ENCODE results near the gene STAT5B.

Gene STAT5B

DNA sequence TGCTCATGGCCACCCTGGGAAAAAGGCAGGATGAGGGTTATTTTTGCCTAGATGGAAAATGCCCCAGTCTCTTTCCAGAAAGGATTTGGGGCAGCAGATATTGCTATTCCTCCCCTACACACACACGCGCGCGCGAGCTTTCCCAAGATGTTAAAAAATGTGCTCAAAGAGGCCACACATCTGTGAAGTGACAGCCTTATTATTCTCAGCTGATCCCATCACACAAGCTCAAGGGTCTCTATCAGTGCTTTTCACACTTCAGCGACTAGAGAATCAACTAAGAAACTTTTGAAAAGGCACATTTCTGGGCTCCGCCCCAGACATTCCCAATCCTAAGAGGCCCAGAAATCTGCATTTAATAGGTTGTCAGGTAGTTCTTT, 115.7 kb downstream of the STAT5B start:
- TF ChIP-seq, protein P1, sequence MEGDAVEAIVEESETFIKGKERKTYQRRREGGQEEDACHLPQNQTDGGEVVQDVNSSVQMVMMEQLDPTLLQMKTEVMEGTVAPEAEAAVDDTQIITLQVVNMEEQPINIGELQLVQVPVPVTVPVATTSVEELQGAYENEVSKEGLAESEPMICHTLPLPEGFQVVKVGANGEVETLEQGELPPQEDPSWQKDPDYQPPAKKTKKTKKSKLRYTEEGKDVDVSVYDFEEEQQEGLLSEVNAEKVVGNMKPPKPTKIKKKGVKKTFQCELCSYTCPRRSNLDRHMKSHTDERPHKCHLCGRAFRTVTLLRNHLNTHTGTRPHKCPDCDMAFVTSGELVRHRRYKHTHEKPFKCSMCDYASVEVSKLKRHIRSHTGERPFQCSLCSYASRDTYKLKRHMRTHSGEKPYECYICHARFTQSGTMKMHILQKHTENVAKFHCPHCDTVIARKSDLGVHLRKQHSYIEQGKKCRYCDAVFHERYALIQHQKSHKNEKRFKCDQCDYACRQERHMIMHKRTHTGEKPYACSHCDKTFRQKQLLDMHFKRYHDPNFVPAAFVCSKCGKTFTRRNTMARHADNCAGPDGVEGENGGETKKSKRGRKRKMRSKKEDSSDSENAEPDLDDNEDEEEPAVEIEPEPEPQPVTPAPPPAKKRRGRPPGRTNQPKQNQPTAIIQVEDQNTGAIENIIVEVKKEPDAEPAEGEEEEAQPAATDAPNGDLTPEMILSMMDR (IDR thresholded peaks at IDR 0.05; ENCODE audit: insufficient read depth, low read length, missing control alignments), result no peak
- CTCF ChIA-PET, result interaction anchor here (1.0 kb wide), 1 partner anchor 20 kb away, joined by 3 read pairs; the partner anchor contains the start of gene KCNH4
- POLR2A ChIA-PET, result no interaction called here

DNA sequence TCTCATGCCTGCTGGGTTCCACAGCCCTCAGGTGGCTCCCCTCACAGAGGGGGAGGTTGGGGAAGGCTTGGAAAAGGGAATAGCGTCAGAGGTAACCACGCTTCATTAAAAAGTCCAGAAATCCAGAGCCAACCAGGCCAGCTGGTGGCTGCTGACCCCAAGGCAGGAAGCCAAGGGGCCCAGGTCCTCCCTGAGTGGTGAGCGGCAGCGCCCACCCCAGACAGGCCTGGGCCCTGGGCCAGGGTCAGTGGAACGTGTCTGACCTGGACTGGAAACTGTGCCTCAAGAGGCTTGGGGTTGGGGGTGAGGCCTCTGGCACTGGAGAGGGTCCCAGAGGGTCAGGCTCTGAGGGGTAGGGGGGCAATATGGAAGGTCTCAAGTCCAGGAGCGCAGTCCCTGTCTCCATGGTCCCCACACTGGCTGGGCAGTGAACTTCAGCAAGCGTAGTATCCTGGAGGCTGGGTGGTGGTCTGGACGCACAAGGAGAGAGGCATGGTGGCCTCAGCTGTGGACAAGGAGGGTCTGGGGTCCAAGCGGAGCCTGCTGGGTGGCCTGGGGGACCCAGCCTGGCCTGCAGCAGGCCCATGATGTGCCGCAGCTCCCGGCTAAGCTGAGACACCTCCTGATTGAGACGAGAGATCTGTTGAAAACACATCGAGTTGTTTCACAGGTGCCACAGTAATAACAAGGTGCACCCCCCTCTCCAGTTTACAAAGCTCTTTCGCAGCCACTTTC, 116.2 kb downstream of the STAT5B start:
- TF ChIP-seq, protein P1 (IDR thresholded peaks at IDR 0.05; ENCODE audit: insufficient read depth, low read length, missing control alignments), result no peak
- no peak for DNase-seq (ENCODE audit: low read depth, low spot score)
- POLR2A ChIA-PET, result no interaction called here
- H3K4me3 ChIP-seq (ENCODE audit: low read depth, low read length), result no peak overlapping the region
- CTCF ChIA-PET, result interaction anchor here (1.0 kb wide), 1 partner anchor 21 kb away, joined by 3 read pairs; the partner anchor contains the start of gene KCNH4

More for the DNA sequence above, 115.7 kb downstream of the STAT5B start:
- H3K4me3 ChIP-seq (ENCODE audit: low read depth, low read length), result no peak overlapping the region
- no peak for DNase-seq (ENCODE audit: low read depth, low spot score)

DNA sequence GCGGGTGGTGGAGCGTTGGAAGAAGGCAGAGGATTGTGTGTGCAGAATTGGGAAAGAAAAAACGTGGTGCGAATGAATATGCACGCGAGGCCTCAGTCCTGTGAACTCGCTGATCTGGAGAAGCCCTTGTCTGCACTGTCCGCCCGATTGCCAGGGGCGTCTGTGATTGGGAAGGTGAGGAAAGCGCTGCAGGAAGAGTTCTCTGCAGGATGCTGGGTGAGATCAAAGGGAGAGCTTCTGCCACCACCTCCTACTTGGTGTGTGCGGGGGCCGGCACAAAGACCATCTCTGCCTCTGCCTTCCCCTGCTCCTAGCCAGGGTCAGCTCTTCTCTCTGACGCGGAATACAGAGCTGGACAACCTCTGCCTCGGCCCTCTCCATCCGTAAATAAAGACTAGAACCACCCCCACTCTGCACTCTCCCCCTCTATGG, 120.6 kb downstream of the STAT5B start:
- TF ChIP-seq, protein P1 (IDR thresholded peaks at IDR 0.05; ENCODE audit: insufficient read depth, low read length, missing control alignments), result no peak
- no peak for DNase-seq (ENCODE audit: low read depth, low spot score)
- CTCF ChIA-PET, result interaction anchor here (0.7 to 1.8 kb wide), 3 partner anchors 12 to 38 kb away, joined by 3 to 4 read pairs (median 4); no protein-coding TSS in a partner anchor
- peak overlapping the region; percentile 57 for H3K4me3 ChIP-seq (ENCODE audit: low read depth, low read length)
- POLR2A ChIA-PET, result interaction anchor here (1.0 to 1.6 kb wide), 2 partner anchors 24 to 34 kb away, joined by 3 to 4 read pairs; partner anchors contain the start of gene KAT2A

DNA sequence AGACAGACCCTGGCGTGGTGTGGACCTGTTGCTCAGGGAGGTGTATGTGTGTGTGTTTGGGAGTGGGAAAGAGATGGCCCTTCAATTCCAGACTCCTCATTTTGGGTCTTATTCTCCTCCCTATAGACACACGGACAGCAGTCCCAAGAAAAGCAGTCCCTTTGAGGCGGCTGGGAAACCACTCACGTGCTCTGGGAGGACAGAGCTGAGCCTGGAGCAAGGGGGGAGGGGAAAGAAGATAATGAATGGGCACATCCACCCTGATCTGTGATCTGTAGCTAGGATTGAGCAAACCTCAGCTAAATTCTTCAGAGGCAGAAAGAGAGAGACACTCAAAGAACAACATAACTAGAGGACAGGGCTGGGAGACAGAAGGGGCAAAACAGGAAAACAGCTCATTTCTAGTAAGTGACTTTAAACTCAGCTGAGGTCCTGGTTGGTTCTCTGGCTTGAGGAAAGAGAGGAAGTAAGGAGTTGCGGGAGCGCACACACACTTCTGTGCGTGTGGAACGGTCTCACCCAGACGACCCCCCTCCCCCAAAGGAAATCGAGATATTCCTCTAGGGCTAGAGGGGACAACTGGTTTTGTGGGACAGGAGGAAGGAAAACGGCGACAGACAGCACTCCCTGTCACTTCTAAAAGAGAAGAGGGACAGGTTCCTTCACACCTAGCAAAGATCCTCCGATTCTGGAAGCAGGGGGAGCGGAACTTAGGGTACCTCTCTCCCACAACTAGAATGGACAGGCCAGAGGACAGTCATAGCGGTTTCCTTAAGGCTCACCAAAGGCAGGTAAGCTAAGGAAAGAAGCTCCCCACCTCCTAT, 122.1 kb downstream of the STAT5B start:
- peak overlapping the region; percentile 89 for H3K4me3 ChIP-seq (ENCODE audit: low read depth, low read length)
- CTCF ChIA-PET, result interaction anchor here (0.9 to 2.5 kb wide), 7 partner anchors 11 to 135 kb away, joined by 3 to 13 read pairs (median 3); no protein-coding TSS in a partner anchor
- TF ChIP-seq, protein P1 (IDR thresholded peaks at IDR 0.05; ENCODE audit: insufficient read depth, low read length, missing control alignments), result no peak
- DNase-seq (ENCODE audit: low read depth, low spot score), result no peak
- POLR2A ChIA-PET, result interaction anchor here (0.6 to 1.6 kb wide), 2 partner anchors 11 to 244 kb away, joined by 3 to 8 read pairs; no protein-coding TSS in a partner anchor
